ENCODE results near the gene ATF6. TPM values are rescaled to one million over a fixed set of nuclear protein-coding genes. Genes with fewer than 3 reads are reported as not detected.

The ATF6 gene
- polyA plus RNA-seq, 3 donors, result 4.4 to 14.9 (median 9.6) TPM

DNA sequence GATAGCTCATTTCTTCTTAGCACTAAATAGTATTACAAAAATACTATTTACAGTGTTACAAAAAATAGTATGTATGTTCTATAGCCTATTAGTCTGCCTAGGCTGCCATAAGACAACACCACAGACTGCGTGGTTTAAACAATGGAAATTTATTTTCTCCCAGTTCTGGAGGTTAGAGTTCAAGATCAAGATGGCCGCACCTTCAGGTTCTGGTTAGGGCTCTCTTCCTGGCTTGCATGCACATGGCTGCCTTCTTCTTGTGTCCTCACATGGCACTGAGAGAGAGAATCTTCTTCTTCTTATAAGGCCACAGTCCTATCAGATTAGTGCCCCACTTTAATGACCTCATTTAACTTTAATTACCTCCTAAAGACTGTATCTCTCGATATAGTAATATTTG lies 4.1 kb downstream of the ATF6 start:
- WGBS, 3 donors, result 94 to 95% (median 94%) methylated on average over 3 of the region's 3 CpGs
- H3K27ac ChIP-seq (ENCODE audit: low read depth, low read length), result no peak overlapping the region

DNA sequence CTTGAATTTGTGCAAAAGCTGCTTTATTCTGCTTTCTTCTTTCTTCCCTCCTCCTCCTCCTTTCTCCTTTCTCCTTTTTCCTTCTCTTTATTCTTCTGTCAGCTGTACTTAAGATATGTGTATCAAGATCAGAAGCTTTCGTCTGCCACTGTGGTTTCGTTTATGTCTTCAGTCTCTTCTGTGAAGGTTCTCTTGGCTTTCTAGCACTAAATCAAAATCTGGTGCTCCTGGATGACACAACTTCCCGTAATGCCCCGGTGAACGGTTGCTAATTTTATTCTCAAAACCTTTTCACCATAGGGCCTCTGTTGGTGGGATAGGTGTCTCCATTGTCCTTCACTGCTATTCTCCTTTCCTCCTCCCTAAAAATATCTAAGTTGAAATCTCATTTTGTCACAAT lies 5.0 kb downstream of the ATF6 start:
- H3K27ac ChIP-seq (ENCODE audit: low read depth, low read length), result no peak overlapping the region
- WGBS, 3 donors, result 39 to 73% (median 46%) methylated on average over 5 of the region's 5 CpGs

DNA sequence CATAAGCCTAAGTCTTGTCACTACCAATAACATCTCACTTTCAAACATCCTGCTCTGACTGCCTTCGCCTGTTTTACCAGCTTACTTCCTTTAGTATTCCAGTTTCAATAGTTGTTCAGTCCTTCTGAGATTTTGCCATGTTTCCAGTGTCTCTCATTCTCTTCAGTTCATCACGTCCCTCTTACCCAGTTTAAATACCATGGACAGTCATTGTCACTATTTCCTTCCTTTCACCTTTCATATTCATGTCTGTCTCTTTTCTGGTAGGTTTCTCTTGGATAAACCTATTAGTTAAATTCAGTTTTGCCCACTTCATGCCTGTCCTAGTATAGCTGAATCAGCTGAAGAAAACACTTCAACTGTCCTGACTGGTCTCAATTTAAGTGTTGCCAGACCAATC lies 5.9 kb downstream of the ATF6 start:
- WGBS, 3 donors, result 60 to 89% (median 73%) methylated on average over 2 of the region's 2 CpGs
- no peak overlapping the region for H3K27ac ChIP-seq (ENCODE audit: low read depth, low read length)

DNA sequence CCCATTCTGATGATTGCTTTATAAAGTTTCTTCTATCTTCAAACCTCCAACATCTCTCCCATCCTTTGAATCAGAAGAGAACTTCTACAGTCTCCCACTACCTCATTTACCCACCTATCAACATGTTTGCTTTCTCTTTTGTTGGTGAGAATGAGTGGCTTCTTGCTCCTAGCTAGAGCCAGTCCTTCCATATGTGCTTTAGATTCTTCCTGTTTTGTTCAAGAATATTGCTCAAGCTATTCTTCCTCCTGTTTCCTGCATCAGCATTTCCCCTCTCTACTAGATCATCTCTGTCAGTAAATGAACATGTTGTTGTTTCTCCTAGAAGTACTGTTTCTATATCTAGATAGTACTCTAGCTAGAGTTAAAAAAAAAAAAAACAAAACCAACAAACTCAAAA lies 6.3 kb downstream of the ATF6 start:
- H3K27ac ChIP-seq (ENCODE audit: low read depth, low read length), result no peak overlapping the region

DNA sequence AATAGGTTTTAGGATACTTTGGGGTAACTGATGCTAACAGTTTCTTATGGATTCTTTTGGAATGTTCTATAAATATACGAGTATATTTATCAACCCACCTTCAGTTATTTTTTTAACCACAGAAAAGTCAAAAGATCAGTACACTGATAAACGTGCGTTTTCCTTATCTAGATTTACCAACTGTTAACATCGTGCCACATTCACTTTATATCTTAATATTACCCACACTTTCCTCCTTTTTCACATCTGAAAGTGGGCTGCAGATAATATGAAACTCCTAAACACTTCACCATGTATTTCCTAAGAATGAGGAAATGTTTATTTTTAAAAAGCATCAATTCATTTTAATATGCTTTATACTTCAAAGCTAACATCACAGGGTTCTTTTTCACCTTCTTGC lies 7.7 kb downstream of the ATF6 start:
- no peak overlapping the region for H3K27ac ChIP-seq (ENCODE audit: low read depth, low read length)
- WGBS, 3 donors, result 47 to 53% (median 48%) methylated on average over 4 of the region's 4 CpGs

DNA sequence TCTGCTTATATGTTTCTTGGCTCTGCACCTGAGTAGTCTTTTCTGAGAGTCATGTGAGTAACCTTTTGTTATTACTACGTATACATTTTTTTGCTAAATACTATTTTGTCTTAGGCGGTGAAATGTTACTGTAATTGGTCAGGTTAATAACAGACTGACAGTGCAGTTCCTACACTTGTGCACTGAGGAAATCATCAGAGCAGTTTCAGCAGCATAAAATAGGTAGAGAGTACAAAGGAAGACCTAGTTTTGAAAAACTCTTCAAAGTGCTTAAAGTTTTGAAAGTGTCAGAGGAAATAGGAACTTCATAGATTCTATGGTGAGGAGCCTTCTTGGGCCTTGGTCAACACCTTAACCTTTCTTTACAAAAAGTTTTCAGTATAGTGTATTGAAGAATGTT lies 11.1 kb downstream of the ATF6 start:
- WGBS, 3 donors, result 84 to 92% (median 85%) methylated on average over 2 of the region's 2 CpGs
- no peak overlapping the region for H3K27ac ChIP-seq (ENCODE audit: low read depth, low read length)

DNA sequence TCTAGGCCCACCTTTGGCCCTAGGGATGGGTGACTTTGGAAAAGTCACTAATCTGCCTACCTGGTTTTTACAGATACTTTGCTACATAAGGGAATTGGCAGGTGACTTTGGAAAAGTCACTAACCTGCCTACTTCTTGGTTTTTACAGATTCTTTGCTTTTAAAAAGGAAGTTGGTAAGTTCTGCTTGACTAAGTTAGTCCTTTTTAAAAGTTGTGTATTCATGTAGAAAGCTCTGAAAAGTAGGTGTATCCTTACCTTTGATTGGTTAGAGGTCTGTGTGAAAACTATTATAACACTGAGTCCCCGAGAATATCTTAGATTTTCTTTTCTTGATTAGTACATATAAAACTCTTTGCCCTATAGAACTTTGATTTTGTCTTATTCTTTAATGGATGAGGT lies 12.4 kb downstream of the ATF6 start:
- 92 to 94% (median 93%) methylated on average over 1 of the region's 1 CpG for WGBS, 3 donors
- H3K27ac ChIP-seq (ENCODE audit: low read depth, low read length), result no peak overlapping the region

DNA sequence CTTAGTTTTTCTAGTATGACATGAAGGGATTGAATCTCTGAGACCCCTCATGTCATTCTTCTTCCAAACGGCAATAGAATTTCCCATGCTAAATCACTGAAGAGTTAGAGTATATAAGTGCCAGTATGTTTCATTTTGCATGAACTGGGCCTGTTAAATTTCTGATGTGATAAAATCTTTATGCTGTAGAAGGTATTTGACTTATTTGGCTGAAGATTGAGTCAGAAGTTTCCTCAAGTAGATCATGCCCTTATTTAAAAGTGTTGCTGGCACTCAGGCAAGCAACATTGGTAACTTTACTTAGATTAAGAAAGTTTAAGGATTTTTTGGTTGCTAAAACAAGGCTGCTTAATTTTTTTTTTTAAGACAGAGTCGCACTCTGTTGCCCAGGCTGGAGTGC lies 13.3 kb downstream of the ATF6 start:
- no peak overlapping the region for H3K27ac ChIP-seq (ENCODE audit: low read depth, low read length)
- 87 to 92% (median 88%) methylated on average over 2 of the region's 2 CpGs for WGBS, 3 donors

DNA sequence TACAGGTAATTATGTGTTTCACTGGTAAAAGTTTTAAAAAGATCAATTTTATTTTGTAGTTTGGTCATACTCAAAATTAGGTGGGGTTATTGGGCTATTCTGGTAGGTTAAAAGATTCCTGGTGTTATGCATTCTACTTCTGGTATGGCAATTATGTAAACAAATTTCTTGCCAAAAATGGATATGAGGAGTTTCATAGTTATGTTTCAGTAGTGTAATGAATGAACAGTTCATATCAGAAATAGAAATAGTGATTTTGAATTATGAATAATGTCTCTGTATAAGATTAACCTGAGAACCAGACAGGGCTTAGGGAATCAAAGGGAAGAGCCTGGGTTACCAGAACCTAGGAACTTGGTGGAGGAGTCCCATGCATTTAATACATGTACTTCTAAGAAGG lies 15.9 kb downstream of the ATF6 start:
- no peak overlapping the region for H3K27ac ChIP-seq (ENCODE audit: low read depth, low read length)

DNA sequence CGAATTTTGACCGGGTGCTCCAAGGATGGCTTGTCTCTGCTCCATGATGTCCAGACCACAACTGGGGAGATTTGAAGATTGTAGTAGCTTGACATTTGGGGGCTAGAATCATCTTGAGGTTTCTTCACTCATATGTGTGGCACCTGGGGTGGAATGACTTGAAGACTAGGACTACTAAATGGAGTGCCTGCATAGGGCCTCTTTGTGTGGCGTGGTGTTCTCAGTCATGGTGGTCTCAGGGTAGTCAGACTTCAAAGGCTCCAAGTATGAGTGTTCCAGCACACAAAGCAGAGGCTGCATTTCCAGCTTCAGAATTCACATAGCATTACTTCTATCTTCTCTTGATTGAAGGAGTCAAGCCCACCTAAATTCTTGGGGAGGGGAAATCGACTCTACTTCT lies 16.8 kb downstream of the ATF6 start:
- 94 to 99% (median 97%) methylated on average over 4 of the region's 4 CpGs for WGBS, 3 donors
- H3K27ac ChIP-seq (ENCODE audit: low read depth, low read length), result no peak overlapping the region

DNA sequence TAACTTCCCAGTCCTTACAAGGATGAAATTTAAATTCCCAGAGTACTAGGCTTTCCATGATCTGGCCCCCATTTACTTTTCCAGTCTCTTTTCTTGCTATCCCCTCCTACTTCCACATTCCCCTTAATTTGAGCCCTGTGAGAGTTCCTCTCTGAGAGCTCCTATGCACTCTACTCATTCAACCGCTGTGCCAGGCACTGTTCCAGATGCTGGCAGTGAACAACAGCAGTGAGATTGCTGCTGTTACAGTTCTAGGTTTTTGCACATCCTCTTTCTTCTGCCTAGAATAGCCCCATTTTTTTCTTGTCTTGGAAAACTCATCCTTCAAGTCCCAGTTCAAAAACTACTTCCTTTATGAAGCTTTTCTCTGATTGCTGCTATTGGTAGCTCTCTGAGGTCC lies 18.8 kb downstream of the ATF6 start:
- WGBS, 3 donors, result 88 to 92% (median 90%) methylated on average over 1 of the region's 1 CpG

DNA sequence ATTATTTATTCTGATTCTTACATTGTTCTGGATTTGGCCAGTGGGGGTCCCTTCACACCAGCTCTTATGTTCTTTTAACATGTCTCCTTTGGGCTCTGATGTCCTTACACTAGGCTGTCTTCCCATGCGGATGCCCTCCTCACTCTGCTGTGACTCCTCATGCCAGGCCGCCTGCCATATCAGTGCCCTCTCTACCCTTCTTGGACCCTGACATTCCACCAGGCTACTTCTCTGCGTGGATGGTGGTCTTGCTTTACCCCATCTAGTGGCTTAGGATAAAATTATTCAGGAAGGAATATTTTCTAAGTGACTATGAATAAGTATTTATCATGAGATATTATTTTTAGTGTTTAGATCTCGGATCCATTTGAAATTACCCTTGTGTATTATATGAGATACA lies 21.2 kb downstream of the ATF6 start:
- 76 to 84% (median 82%) methylated on average over 4 of the region's 4 CpGs for whole genome bisulfite sequencing, 3 donors
- no peak overlapping the region for H3K27ac ChIP-seq (ENCODE audit: low read depth, low read length)

More for the DNA sequence above, 18.8 kb downstream of the ATF6 start:
- H3K27ac ChIP-seq (ENCODE audit: low read depth, low read length), result no peak overlapping the region

DNA sequence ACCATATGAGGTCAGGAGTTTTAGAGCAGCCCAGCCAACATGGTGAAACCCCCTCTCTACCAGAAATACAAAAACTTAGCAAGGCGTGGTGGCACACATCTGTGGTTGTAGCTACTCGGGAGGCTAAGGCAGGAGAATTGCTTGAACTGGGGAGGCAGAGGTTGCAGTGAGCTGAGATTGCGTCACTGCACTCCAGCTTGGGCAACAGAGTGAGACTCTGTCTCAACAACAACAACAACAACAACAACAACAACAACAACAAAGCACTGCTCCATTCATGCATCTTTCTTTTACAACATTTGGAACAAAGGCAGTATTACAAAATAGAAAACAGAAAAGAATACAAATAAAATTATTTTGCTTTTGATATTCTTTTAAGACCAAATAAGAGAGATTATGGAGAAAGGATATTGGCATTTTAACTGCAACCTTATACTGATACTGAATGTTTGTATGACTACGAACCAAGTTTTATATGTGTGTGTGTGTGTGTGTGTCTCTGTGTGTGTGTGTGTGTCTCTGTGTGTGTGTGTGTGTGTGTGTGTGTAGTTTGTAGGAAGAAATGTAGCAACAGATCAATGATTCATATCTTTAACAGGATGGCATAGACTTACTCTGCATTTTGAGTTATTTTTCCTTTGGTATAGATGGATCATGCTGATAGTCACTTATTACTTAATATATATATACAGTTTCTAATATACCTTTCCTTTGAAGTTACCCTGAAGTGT lies 24.6 kb downstream of the ATF6 start:
- no peak overlapping the region for H3K27ac ChIP-seq (ENCODE audit: low read depth, low read length)
- WGBS, 3 donors, result 81 to 93% (median 82%) methylated on average over 4 of the region's 4 CpGs

DNA sequence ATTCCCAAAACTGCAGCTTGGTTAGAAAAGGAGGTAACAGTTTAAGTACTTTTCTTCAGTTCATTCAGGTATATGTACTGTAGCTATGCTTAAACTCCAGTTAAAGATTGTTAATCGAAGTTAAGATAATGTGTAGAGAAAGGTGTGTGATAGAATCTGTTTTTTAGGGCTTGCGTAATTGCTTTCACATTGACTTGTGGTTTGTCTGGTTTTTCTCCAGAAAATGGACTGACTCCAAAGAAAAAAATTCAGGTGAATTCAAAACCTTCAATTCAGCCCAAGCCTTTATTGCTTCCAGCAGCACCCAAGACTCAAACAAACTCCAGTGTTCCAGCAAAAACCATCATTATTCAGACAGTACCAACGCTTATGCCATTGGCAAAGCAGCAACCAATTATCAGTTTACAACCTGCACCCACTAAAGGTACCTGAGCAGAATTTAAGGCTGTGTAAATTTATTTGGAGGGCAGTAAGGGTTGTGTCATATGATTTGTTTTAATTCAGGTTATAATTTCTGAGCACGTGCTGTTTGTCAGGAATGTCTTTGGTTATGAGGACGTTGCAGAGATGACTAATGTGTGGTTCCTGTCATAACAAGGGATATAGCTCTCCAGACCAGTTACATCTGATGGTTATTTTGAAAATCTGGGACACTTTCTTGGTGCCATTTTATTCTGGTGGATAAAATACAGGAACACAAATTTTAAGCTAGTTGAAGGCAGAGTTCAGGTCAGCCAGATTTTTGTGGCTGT lies 26.0 kb downstream of the ATF6 start:
- H3K27ac ChIP-seq (ENCODE audit: low read depth, low read length), result no peak overlapping the region
- 69 to 87% (median 81%) methylated on average over 5 of the region's 5 CpGs for WGBS, 3 donors

DNA sequence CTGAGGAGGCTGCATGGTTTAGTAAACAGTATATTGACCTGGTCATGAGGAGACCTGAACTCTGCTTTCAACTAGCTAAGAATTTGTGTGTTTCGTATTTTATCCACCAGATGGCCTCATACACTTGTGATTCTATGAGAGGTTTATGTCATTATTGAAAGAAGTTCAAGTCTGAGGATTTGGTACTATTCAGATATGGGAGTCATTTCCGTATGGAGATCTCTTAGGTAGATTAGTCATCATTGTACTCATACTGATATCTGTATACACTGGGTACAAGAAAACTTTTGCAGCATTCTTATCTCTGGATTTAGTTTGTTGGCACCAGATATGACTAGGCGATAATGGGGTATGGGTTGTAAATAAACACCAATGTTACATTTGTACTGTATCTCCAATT lies 26.6 kb downstream of the ATF6 start:
- H3K27ac ChIP-seq (ENCODE audit: low read depth, low read length), result no peak overlapping the region
- WGBS, 3 donors, result 40 to 52% (median 48%) methylated on average over 3 of the region's 3 CpGs

DNA sequence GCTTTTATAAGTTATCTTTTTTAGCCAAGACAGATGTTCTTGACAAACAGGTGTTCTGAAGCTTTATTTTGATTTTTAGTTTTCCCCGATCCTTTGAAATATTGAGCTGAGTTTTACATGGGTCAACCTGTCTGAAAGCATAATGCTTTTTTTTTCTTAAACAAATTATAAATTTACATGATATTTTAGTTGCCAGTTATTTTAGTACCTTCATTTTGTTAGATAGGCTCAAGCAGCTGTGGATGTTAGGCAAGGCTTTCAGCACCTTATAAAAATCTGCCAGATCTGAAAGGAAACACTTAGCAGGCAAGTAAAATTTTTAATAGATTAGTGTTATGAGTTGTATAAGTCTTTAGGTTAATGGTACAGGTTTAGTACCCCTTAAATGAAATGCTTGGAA lies 33.7 kb downstream of the ATF6 start:
- H3K27ac ChIP-seq (ENCODE audit: low read depth, low read length), result no peak overlapping the region
- 95 to 100% (median 100%) methylated on average over 1 of the region's 1 CpG for WGBS, 3 donors

DNA sequence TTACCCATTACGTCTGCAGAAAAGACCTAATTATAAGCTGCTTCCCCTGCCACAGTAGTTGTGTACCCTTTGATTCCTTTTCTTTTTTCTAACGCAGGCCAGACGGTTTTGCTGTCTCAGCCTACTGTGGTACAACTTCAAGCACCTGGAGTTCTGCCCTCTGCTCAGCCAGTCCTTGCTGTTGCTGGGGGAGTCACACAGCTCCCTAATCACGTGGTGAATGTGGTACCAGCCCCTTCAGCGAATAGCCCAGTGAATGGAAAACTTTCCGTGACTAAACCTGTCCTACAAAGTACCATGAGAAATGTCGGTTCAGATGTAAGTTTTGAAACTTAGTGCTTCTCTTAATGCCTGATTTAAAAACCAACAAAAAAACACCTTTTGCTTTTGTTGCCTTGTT lies 35.8 kb downstream of the ATF6 start:
- H3K27ac ChIP-seq (ENCODE audit: low read depth, low read length), result no peak overlapping the region
- 74 to 82% (median 76%) methylated on average over 7 of the region's 7 CpGs for WGBS, 3 donors

DNA sequence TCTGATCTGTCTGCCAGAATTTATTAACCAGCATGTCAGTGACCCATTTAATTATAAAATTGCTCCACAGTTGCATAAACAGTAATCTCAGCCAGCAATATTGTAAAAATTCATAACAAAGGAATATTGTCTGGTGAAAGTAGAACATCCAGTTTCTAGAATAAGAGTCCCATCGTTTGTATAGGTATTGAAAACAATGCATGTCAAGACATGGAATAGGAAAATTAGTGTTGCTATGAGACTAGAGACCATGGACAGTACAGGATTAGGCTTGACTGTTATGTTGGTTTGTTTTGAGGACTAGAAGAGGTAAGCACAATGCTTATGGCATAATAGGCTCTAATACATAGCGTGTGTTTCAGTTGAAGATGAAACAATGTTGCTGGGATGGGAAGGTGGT lies 37.1 kb downstream of the ATF6 start:
- no peak overlapping the region for H3K27ac ChIP-seq (ENCODE audit: low read depth, low read length)
- 77 to 92% (median 85%) methylated on average over 2 of the region's 2 CpGs for WGBS, 3 donors

DNA sequence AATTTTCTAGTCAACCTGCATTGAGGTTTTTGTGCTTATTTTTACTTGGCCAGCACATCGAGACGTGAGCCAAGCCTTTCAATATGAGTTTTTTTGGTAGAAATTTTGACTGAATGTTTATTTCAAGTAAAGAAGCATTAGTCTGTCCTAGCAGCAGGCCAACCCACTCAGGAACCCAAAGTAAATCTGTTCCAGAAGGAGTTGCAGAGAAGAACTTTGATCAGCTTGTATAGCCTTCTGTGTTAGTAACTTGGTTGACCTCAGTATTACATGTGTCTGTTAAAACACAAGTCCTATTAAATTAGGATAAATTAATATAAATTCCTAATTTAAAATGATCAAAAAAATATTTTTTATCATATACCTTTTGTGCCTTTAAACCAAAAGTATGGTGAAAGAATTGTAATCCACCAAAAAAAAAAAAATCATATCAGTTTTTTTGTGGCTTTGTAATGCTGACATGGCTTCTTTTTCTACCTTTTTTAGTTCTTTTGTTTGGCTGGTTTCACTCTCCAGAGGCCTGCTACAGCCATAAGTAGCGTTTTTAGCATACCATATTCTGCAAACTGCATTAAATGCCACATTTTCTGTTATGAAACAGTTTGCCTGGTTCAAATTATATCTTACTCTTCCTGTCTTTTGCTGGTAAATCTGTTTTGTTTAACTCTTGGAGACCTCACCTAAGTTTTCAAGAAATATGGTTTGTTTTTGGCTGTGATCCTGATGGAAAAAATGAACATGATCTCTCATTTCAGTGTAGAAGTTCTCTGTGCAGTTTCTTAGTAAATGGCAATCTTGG lies 39.5 kb downstream of the ATF6 start:
- WGBS, 3 donors, result 76 to 88% (median 79%) methylated on average over 3 of the region's 3 CpGs
- H3K27ac ChIP-seq (ENCODE audit: low read depth, low read length), result no peak overlapping the region
